Parathyroid adenoma (tissue), 2 donors: ENCODE measurements around the gene BAIAP2.

Source experiments
- H2AFZ ChIP-seq: fragments of 300-600 bp; sonication (generic); one replicate; pipeline ENCODE4 v1.7.0; 2017; ENCODE audit warnings: antibody characterized with exemption, mild to moderate bottlenecking
- H3K27ac ChIP-seq: fragments of 300-600 bp; sonication (generic); one replicate; pipeline ENCODE4 v1.7.0; 2017
- H3K27me3 ChIP-seq: fragments of 300-600 bp; sonication (generic); one replicate; pipeline ENCODE4 v1.7.0; 2017; ENCODE audit warnings: low read length; ENCODE audit not compliant: control insufficient read depth, insufficient read depth
- H3K36me3 ChIP-seq: fragments of 300-600 bp; sonication (generic); one replicate; pipeline ENCODE4 v1.7.0; 2017; ENCODE audit warnings: low read length; ENCODE audit not compliant: control insufficient read depth, insufficient read depth
- H3K4me1 ChIP-seq: fragments of 300-600 bp; sonication (generic); one replicate; pipeline ENCODE4 v1.7.0; 2017; ENCODE audit warnings: control low read depth
- H3K4me2 ChIP-seq: fragments of 300-600 bp; sonication (generic); one replicate; pipeline ENCODE4 v1.7.0; 2017; ENCODE audit warnings: low read length
- H3K4me3 ChIP-seq: fragments of 300-600 bp; sonication (generic); one replicate; pipeline ENCODE4 v1.7.0; 2017; ENCODE audit warnings: low read depth, low read length
- H3K79me2 ChIP-seq: fragments of 300-600 bp; sonication (generic); one replicate; pipeline ENCODE4 v1.7.0; 2017; ENCODE audit warnings: control low read depth
- H3K9ac ChIP-seq: fragments of 300-600 bp; sonication (generic); one replicate; pipeline ENCODE4 v1.7.0; 2017; ENCODE audit warnings: mild to moderate bottlenecking
- H3K9me3 ChIP-seq: fragments of 300-600 bp; sonication (generic); one replicate; pipeline ENCODE4 v1.7.0; 2017; ENCODE audit warnings: low read length; ENCODE audit not compliant: control insufficient read depth
- TF ChIP-seq, protein P1 (sequence below): fragments of 300-600 bp; sonication (generic); IDR thresholded peaks from one replicate; pipeline ENCODE4 v1.7.0; 2017; ENCODE audit warnings: antibody characterized with exemption, mild to moderate bottlenecking
- donor health status: primary hyperparathyroidism.

BAIAP2 gene

DNA sequence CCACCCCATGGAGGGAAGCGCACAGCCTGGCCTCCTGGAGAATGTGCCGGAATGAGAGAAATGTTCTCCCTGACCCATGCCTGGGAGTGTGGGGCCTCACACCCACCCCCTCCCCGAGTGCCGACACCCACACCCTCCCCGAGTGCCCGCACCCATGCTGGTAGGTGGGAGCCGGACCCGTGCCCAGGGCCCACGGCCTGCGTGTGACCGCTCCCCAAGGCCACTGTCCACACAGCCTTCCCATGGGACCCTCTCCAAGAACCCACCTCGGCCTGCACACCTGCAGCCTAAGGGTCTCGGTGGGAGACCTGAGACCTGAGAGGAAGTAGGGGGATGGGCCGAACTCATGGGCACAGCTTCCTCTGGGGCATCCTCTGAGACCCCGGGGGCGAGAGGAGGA is 127.0 kb downstream of the BAIAP2 start:
- Histone ChIP-seq H3K9ac (no peak overlapping the region), H3K27ac (no peak overlapping the region), H3K4me1 (peaks cover 12% of the 10 kb centered on the region), H3K79me2 (peaks cover 12% of the 10 kb centered on the region), H3K4me2 (no peak overlapping the region), H3K4me3 (no peak overlapping the region), H3K36me3 (no peaks in the 10 kb centered on the region), H2AFZ (no peak overlapping the region), H3K27me3 (no peaks in the 10 kb centered on the region), H3K9me3 (no peaks in the 10 kb centered on the region)
- TF ChIP-seq, protein P1, sequence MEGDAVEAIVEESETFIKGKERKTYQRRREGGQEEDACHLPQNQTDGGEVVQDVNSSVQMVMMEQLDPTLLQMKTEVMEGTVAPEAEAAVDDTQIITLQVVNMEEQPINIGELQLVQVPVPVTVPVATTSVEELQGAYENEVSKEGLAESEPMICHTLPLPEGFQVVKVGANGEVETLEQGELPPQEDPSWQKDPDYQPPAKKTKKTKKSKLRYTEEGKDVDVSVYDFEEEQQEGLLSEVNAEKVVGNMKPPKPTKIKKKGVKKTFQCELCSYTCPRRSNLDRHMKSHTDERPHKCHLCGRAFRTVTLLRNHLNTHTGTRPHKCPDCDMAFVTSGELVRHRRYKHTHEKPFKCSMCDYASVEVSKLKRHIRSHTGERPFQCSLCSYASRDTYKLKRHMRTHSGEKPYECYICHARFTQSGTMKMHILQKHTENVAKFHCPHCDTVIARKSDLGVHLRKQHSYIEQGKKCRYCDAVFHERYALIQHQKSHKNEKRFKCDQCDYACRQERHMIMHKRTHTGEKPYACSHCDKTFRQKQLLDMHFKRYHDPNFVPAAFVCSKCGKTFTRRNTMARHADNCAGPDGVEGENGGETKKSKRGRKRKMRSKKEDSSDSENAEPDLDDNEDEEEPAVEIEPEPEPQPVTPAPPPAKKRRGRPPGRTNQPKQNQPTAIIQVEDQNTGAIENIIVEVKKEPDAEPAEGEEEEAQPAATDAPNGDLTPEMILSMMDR = no peak

DNA sequence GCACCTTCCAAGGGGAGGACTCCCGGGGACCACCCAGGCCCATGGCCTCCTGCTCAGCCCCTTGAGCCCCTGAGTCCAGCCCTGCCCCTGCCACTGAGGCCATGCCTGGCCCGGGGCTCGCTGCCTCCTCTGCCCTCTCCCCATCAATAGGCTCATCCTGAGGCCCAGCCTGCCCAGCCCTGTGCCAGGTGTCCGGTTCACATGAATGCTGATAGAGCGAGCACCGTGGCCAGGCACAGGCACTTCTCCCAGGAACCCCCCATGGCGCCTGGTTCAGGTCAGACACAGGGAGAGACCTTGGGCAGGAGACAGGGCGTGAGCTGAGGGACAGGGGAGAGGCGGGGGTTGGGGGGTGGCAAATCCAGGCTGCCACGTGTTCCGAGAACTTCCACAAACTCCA is 127.5 kb downstream of the BAIAP2 start:
- Histone ChIP-seq H3K27ac (no peak overlapping the region), H3K27me3 (no peaks in the 10 kb centered on the region), H3K79me2 (peaks cover 15% of the 10 kb centered on the region), H3K4me2 (no peak overlapping the region), H2AFZ (no peak overlapping the region), H3K4me3 (no peak overlapping the region), H3K9ac (no peak overlapping the region), H3K9me3 (no peaks in the 10 kb centered on the region), H3K4me1 (peaks cover 12% of the 10 kb centered on the region), H3K36me3 (no peaks in the 10 kb centered on the region)
- TF ChIP-seq, protein P1 = no peak

DNA sequence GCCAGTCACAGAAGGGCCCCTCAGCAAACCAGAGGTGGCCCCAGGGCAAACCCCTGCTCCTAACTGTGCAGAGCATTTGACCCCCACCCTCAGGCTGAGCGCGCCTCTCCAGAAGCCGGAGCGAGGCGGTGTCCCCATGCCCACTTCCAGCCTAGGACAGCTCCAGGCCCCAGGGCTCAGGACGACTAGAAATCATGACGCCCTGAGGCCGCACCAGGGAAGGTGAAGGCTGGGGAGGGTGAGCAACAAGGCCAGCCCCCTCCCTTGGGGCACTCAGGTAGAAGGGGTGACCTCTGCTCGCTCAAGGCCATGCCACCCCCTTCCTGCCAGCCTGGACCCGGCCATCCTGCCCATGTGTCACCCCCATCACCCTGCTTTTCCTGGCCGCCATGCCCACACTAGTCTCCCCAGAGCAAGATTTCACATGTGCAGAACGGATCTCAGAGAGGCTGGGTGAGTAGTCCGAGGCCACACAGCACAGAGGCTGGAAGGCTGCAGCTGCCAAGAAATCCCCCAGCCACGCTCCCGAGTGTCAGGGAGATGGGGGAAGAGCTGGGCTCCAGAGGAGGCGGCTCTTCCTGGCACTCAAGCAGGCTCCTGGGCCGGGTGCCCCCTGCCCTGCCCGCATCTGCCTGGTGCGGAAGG is 128.2 kb downstream of the BAIAP2 start:
- Histone ChIP-seq H3K9ac (no peak overlapping the region), H3K36me3 (no peaks in the 10 kb centered on the region), H3K4me1 (peaks cover 12% of the 10 kb centered on the region), H3K9me3 (no peaks in the 10 kb centered on the region), H3K79me2 (peaks cover 15% of the 10 kb centered on the region), H2AFZ (no peak overlapping the region), H3K27me3 (no peaks in the 10 kb centered on the region), H3K4me2 (no peak overlapping the region), H3K4me3 (no peak overlapping the region), H3K27ac (no peak overlapping the region)
- TF ChIP-seq, protein P1 = no peak

DNA sequence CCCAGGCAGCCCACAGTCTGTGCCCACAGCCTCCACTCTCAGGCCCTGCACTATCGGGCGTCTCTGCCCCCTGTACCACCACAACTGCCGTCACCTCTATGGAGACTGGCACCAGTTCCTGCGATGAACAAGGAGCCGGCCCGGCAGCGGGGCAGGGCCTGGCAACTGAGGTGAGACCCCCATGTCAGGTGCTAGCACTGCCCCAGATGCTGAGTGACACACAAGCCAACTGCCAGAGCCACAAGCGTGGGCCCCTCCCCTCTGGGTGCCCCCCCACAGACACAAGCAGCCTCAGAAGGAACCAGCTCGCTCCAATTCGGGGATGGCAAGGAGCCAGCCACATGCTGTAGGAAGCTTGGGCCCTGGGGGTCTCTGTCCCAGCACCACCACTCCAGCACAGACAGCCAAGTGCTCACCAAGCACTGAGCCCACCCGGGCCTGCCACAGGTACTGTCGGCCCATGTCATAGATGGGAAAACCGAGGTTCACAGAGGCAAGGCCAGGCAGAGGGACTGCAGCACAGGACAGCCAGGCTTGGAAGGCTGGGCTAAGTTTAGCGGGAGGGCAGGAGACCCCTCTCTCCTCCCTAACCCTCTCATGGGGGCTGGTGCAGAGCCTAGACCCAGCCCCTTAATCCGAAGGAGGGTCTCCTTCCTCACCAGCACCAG is 128.9 kb downstream of the BAIAP2 start:
- peaks cover 12% of the 10 kb centered on the region for H3K4me1 ChIP-seq
- H3K4me3 ChIP-seq = no peak overlapping the region
- H3K9ac ChIP-seq = no peak overlapping the region

More for the DNA sequence above, 128.9 kb downstream of the BAIAP2 start:
- H2AFZ ChIP-seq = no peak overlapping the region
- H3K9me3 ChIP-seq = no peaks in the 10 kb centered on the region
- H3K27me3 ChIP-seq = no peaks in the 10 kb centered on the region
- no peaks in the 10 kb centered on the region for H3K36me3 ChIP-seq
- H3K4me2 ChIP-seq = no peak overlapping the region
- peak overlapping the region; percentile 85 for H3K27ac ChIP-seq
- TF ChIP-seq, protein P1 = no peak
- H3K79me2 ChIP-seq = peaks cover 15% of the 10 kb centered on the region
